ENCODE data around the gene DPP4. TPM values are rescaled to one million over a fixed set of nuclear protein-coding genes. Genes with fewer than 3 reads are reported as not detected.

DPP4 gene
- total and polyA plus RNA-seq, 8 donors, result 0.15 to 30.1 (median 2.4) TPM

DNA sequence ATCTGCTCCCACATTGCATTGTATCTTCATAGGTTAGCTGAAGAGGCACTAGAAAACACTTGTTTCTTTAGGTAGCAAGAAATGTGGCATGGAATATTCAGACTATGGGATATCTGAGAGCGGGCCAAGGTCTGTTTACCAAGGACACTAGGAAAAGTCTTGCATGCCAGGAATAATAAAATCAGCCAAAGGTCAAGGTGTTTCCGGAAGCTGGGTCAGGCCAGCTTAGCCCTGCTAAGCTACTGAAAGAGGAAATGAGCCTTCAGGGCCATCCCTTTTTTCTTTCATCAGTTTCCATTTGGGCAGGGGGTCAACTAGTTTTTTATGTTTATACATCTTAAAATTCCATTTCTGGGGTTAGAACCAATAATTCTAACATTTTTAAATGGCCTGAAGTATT, 101.1 kb downstream of the DPP4 start:
- Histone ChIP-seq H3K4me1 (no peaks in the 10 kb centered on the region), H3K9me3 (no peaks in the 10 kb centered on the region), H3K4me3 (no peak overlapping the region), H3K27ac (no peak overlapping the region), H3K27me3 (no peaks in the 10 kb centered on the region), H3K36me3 (no peaks in the 10 kb centered on the region)
- no peak for DNase-seq
- 64 to 79% (median 68%) methylated on average over 2 of the region's 2 CpGs for WGBS, 5 donors
- intact Hi-C loops (cut with DNase I; ENCODE audit: low total_unique reads), result no loop called here
- TF ChIP-seq CTCF (IDR thresholded peaks at IDR 0.05) (no peak), EP300 (IDR thresholded peaks at IDR 0.05) (no peak), POLR2AphosphoS5 (IDR thresholded peaks at IDR 0.05) (no peak), POLR2A (IDR thresholded peaks at IDR 0.05) (no peak)

DNA sequence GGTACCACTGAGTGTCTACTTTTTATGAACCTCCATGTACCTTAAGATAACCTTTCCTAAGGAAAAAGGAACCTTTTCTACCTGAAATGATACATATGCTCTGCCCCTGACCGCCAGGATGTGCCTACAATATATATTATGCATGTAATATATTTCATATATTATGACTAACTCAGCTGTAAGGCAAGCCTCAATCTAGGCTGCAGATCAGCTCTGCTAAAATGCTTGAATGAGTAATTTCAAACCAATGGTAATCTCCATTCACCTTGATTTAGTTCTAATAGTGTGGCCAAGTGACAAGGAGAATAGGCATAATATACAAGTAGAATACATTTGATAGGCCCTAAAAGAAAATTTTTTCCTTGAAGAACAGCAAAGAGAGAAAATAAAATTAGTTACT, 101.8 kb downstream of the DPP4 start:
- intact Hi-C loops (cut with DNase I; ENCODE audit: low total_unique reads), result no loop called here
- Histone ChIP-seq H3K27me3 (no peaks in the 10 kb centered on the region), H3K9me3 (no peaks in the 10 kb centered on the region), H3K4me3 (no peak overlapping the region), H3K36me3 (no peaks in the 10 kb centered on the region), H3K27ac (no peak overlapping the region), H3K4me1 (no peaks in the 10 kb centered on the region)
- DNase-seq, result no peak
- WGBS, 5 donors, result 78 to 96% (median 90%) methylated on average over 1 of the region's 1 CpG
- TF ChIP-seq CTCF (IDR thresholded peaks at IDR 0.05), result no peak
- no peak for TF ChIP-seq POLR2AphosphoS5 (IDR thresholded peaks at IDR 0.05)
- TF ChIP-seq EP300 (IDR thresholded peaks at IDR 0.05), result no peak

- TF ChIP-seq POLR2A (IDR thresholded peaks at IDR 0.05) (no peak), CTCF (IDR thresholded peaks at IDR 0.05) (no peak), POLR2AphosphoS5 (IDR thresholded peaks at IDR 0.05) (no peak), EP300 (IDR thresholded peaks at IDR 0.05) (no peak)
- no peaks in the 10 kb centered on the region for H3K4me1 ChIP-seq
- H3K36me3 ChIP-seq, result no peaks in the 10 kb centered on the region
- H3K27ac ChIP-seq, result no peak overlapping the region
- no peak overlapping the region for H3K4me3 ChIP-seq
- intact Hi-C loops (cut with DNase I; ENCODE audit: low total_unique reads), result no loop called here
- no peaks in the 10 kb centered on the region for H3K9me3 ChIP-seq
- WGBS, 5 donors, result 71 to 84% (median 78%) methylated on average over 9 of the region's 9 CpGs
- no peaks in the 10 kb centered on the region for H3K27me3 ChIP-seq
- DNase-seq, result no peak
Measured at GRCh38 chr2:161971551-161971950, 102.5 kb downstream of the DPP4 start.

GRCh38 chr2:161969159-161969558, 104.9 kb downstream of the DPP4 start:
- Histone ChIP-seq H3K9me3 (no peaks in the 10 kb centered on the region), H3K4me3 (no peak overlapping the region), H3K36me3 (no peaks in the 10 kb centered on the region), H3K27ac (no peak overlapping the region), H3K4me1 (no peaks in the 10 kb centered on the region), H3K27me3 (no peaks in the 10 kb centered on the region)
- 63 to 77% (median 73%) methylated on average over 1 of the region's 1 CpG for WGBS, 5 donors
- no peak for TF ChIP-seq POLR2AphosphoS5 (IDR thresholded peaks at IDR 0.05)
- TF ChIP-seq CTCF (IDR thresholded peaks at IDR 0.05), result no peak
- no peak for TF ChIP-seq POLR2A (IDR thresholded peaks at IDR 0.05)
- TF ChIP-seq EP300 (IDR thresholded peaks at IDR 0.05), result no peak
- intact Hi-C loops (cut with DNase I; ENCODE audit: low total_unique reads), result no loop called here
- no peak for DNase-seq
